SJSA1 (cell line): ENCODE data around the gene GOLGA8A. TPM values are rescaled to one million over a fixed set of nuclear protein-coding genes. Genes with fewer than 3 reads are reported as not detected.
"Not testable (repeated sequence)": the region's sequence is repeated elsewhere in the genome, so short reads cannot be mapped to it uniquely, and the experiment has no call there.

Experiments
- DNase-seq, 2 experiments: peaks; one replicate each; pipeline ENCODE4 v3.0.0-alpha.2; 2015 to 2020; ENCODE audit warnings: low spot score in 2 of 2, low read depth in 1 of 2
- H3K27ac ChIP-seq: fragments of 250-450 bp; sonication (Bioruptor Pico); 2 replicates; pipeline ENCODE4 v1.5.1; 2020; ENCODE audit warnings: mild to moderate bottlenecking, moderate library complexity
- H3K27me3 ChIP-seq: fragments of 250-450 bp; sonication (Bioruptor Pico); replicated peaks from 2 replicates; pipeline ENCODE4 v1.5.1; 2020; ENCODE audit warnings: mild to moderate bottlenecking, moderate library complexity
- H3K36me3 ChIP-seq: fragments of 250-450 bp; sonication (Bioruptor Pico); 2 replicates; pipeline ENCODE4 v1.5.1; 2020; ENCODE audit warnings: mild to moderate bottlenecking
- H3K4me1 ChIP-seq: fragments of 250-450 bp; sonication (Bioruptor Pico); replicated peaks from 2 replicates; pipeline ENCODE4 v1.6.1; 2021; ENCODE audit warnings: mild to moderate bottlenecking
- H3K4me3 ChIP-seq: fragments of 250-450 bp; sonication (Bioruptor Pico); 2 replicates; pipeline ENCODE4 v1.5.1; 2020; ENCODE audit warnings: mild to moderate bottlenecking
- H3K9me3 ChIP-seq: fragments of 250-450 bp; sonication (Bioruptor Pico); replicated peaks from 2 replicates; pipeline ENCODE4 v1.5.1; 2020; ENCODE audit warnings: mild to moderate bottlenecking
- total RNA-seq: library from RNA; depleted of rRNA; stranded (reverse); fragments of >200 nt; shearing (Covaris generic); gene quantifications from 2 replicates; pipeline ENCODE4 v1.2.3, GENCODE V29; 2014; rRNA removed

GOLGA8A gene
- total RNA-seq, 1 experiment from 2014 or later: 16.0 TPM

DNA sequence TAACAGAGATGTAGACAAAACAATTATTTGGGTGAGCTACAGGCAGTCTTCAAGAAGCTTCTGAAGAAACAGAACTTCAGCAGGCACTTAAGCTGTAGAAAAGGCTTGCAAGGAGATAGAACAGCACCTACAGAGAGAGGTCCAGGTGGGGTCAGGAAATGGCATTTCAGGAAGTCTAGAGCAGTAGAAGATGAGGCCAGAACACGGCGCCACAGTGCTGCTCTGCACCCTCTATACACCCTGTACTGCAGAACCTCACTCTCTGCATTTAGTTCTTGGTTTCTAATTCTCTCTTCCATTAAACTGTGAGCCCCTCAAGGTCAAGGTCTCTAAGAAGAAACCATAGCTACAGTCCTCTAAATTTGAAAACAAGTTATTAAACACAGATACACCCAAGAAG lies 44.6 kb downstream of the GOLGA8A start:
- H3K4me3 ChIP-seq, H3K4me1 ChIP-seq, H3K27me3 ChIP-seq, H3K9me3 ChIP-seq, H3K27ac ChIP-seq, DNase-seq, H3K36me3 ChIP-seq: not testable (repeated sequence)

DNA sequence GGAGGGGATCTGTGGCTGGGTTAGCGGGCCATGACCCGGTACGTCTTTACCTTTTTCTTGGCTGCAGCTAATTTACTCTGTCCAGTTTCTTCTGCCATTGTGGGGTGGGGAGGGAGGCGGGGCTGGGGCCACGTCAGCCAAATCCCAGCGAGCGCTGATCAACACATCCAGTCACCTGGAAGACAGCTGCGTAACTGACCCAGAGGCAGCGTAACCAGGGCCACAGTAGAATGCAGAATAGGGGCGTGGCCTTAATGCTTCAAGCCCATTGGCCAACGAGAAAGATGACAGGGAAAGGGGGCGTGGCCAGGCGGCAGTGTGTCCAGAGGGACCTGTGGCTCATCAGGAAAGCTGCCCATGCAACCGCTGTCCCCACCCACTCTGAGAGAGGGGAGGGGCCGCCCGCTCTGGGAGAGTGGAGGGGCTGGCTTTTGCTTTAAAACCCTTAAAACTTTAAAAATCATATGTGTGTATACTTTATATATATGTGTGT lies 48.0 kb downstream of the GOLGA8A start:
- H3K27ac ChIP-seq, H3K36me3 ChIP-seq, H3K27me3 ChIP-seq, H3K4me3 ChIP-seq, H3K4me1 ChIP-seq, H3K9me3 ChIP-seq, DNase-seq: not testable (repeated sequence)

Other genes with a start within 250 kb of the GOLGA8A start
- gene KATNBL1, start 227.7 kb downstream of the GOLGA8A start, total RNA-seq: 75.8 and 91.2 TPM in 2 replicates
- gene EMC4, start 212.8 kb downstream of the GOLGA8A start, total RNA-seq: 224 and 283 TPM in 2 replicates
- gene SLC12A6, start 100.0 kb downstream of the GOLGA8A start, total RNA-seq: 1.8 and 2.4 TPM in 2 replicates
- 248 and 300 TPM in 2 replicates for gene NOP10, start 94.7 kb downstream of the GOLGA8A start, total RNA-seq
- gene NUTM1, start 94.5 kb downstream of the GOLGA8A start, total RNA-seq: not detected in 2 replicates
- 7.5 and 13.9 TPM in 2 replicates for gene LPCAT4, start 70.6 kb downstream of the GOLGA8A start, total RNA-seq
- gene GOLGA8B, start 145.8 kb upstream of the GOLGA8A start, total RNA-seq: 15.9 and 20.9 TPM in 2 replicates